GM12874 (cell line): ENCODE results near the gene NSL1.

Source experiments
- CTCF ChIP-seq: IDR thresholded peaks from 2 replicates; pipeline ENCODE4 v1.5.1; 2011; ENCODE audit warnings: low read depth, mild to moderate bottlenecking, control low read depth, low read length, moderate library complexity; ENCODE audit not compliant: insufficient read depth

The NSL1 gene

GRCh38 chr1:212752252-212752933 is 39.2 kb downstream of the NSL1 start:
- TF ChIP-seq CTCF, result no peak

DNA sequence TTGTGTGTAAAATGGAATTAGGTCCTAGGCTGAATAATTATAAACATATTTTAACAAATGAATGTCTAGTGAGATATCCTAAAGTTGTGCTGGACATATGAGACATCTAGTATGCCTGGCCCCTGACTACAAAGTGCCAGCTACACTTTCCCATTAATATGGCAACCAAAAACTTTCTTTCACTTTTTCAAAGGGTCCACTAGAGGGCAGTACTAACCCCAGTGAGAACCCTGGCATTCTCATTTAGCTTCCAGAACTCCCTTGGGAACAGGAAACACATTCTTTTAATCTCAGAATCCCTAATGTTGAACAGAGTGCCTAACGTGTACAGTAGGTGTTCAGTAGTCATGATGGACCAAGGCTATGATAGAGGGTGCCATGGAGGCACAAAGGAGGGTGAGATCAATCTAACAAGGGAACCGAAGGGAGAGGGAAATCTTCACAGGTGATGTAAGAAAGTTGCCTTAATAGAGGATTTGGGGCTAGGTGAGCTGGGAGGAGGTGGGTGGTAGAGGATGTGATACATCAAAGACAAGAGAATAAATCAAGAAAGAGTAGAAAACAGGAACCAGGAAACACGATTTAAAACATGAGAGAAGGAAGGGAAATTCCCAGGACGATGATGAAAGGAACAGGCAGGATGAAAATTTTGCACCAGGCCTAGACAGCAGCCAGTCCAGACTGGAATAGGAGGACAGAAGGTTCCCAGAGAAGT is 41.6 kb downstream of the NSL1 start:
- TF ChIP-seq CTCF, result peak; percentile 62

- TF ChIP-seq CTCF, result no peak
These were observed 45.0 kb downstream of the NSL1 start for GRCh38 chr1:212746546-212746945.

DNA sequence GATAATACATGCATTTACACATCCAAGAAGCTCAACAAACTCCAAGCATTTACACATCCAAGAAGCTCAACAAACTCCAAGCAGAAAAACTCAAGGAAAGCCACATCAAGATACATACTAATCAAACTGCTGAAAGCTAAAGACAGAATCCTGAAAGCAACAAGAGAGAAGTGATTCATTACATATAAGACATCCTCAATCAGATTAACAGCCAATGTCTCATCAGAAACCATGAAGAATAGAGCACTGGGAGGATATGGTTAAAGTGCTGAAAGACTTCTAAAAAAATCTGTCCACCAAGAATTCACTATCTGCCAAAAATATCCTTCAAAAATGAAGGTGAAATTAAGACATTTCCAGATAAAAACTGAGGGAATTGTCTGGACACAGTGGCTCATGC is 46.3 kb downstream of the NSL1 start:
- no peak for TF ChIP-seq CTCF

DNA sequence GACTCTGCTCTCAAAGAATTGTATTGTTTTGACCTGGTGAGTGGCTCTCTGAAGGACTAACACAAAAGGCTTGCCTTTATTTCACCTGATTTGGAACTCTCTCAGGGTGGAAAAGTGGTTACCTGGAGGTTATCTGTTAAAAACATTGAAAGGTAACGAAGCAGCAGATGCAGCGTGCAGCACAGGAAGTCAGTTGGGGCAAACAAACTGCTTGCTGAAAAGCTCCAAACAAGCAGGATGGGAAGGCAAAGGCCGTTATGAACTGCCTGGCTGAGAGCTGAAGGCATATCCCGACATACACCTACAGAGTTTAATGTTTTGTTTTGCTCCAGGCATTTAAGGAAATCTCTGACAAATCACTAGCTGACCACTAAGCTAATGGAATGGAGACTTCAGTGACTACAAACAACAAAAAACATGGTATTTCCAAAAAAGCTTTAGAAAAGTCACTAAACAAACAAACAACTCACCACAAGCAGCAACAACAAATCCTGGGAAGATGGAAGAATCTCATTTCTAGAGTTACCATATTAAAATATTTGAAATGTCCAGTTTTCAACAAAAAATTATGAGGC is 47.6 kb downstream of the NSL1 start:
- TF ChIP-seq CTCF, result no peak

- TF ChIP-seq CTCF, result no peak
These were observed 53.2 kb downstream of the NSL1 start for GRCh38 chr1:212738330-212738729.

GRCh38 chr1:212737559-212737958 is 54.0 kb downstream of the NSL1 start:
- TF ChIP-seq CTCF, result no peak
